Measurements from ENCODE around the gene STC2. TPM values are rescaled to one million over a fixed set of nuclear protein-coding genes. Genes with fewer than 3 reads are reported as not detected.

Gene STC2
- total and polyA plus RNA-seq, 7 experiments from 2014 or later, result 28.3 TPM; not detected in 6

GRCh38 chr5:173324115-173325001, 3.9 kb downstream of the STC2 start:
- Histone ChIP-seq H3K9me3 (ENCODE audit: control insufficient read depth in 2 of 3, low read length in 3 of 3) (no peaks in the 10 kb centered on the region), H3K27ac (ENCODE audit: low read depth, low read length) (no peak overlapping the region), H3K4me1 (ENCODE audit: control insufficient read depth in 2 of 2, insufficient read depth in 2 of 2, low read length in 2 of 2) (no peaks in the 10 kb centered on the region), H3K4me3 (ENCODE audit: low read length) (no peak overlapping the region), H3K36me3 (ENCODE audit: control insufficient read depth in 2 of 3, insufficient read depth in 3 of 3, low read length in 3 of 3) (no peaks in the 10 kb centered on the region), H3K27me3 (ENCODE audit: control insufficient read depth in 2 of 2, insufficient read depth in 2 of 2, low read length in 2 of 2) (peaks cover 0 to 8% of the 10 kb centered on the region in 2 donors)
- intact Hi-C loops (cut with micrococcal nuclease), result loop anchor here in 1 of 2 donors (5.0 to 10.0 kb wide), 3 partner anchors 552 to 1940 kb away; partner anchors contain the start of genes DUSP1, NPM1 and STK10
- peaks cover 10 to 44% (median 36%) of the 10 kb centered on the region in 7 donors for H3K4me1 Mint-ChIP-seq
- no peak for DNase-seq
- H3K36me3 Mint-ChIP-seq, result peaks cover 0 to 41% (median 0%) of the 10 kb centered on the region in 5 donors
- peak overlapping the region in 1 of 9 donors; percentile 74 for H3K27ac Mint-ChIP-seq
- peak overlapping the region in 7 of 10 donors; percentile 21 to 73 (median 48) for H3K4me3 Mint-ChIP-seq
- POLR2A ChIA-PET, result no interaction called here
- peaks cover 3 to 69% (median 57%) of the 10 kb centered on the region in 5 donors for H3K27me3 Mint-ChIP-seq
- no peak for ATAC-seq
- peaks cover 0 to 1% (median 0%) of the 10 kb centered on the region in 11 donors for H3K9me3 Mint-ChIP-seq
- CTCF ChIA-PET, result no interaction called here

GRCh38 chr5:173323799-173324114, 4.5 kb downstream of the STC2 start:
- H3K36me3 ChIP-seq (ENCODE audit: control insufficient read depth in 2 of 3, insufficient read depth in 3 of 3, low read length in 3 of 3), result no peaks in the 10 kb centered on the region
- CTCF ChIA-PET, result no interaction called here
- DNase-seq (no peak), ATAC-seq (no peak)
- intact Hi-C loops (cut with micrococcal nuclease), result loop anchor here in 1 of 2 donors (10.0 kb wide), 2 partner anchors 1139 to 1939 kb away; partner anchors contain the start of genes NPM1 and STK10
- POLR2A ChIA-PET, result no interaction called here
- no peak overlapping the region for H3K27ac ChIP-seq (ENCODE audit: low read depth, low read length)
- peaks cover 0 to 42% (median 0%) of the 10 kb centered on the region in 5 donors for H3K36me3 Mint-ChIP-seq
- no peak overlapping the region for H3K4me3 ChIP-seq (ENCODE audit: low read length)
- no peaks in the 10 kb centered on the region for H3K9me3 ChIP-seq (ENCODE audit: control insufficient read depth in 2 of 3, low read length in 3 of 3)
- H3K4me1 ChIP-seq (ENCODE audit: control insufficient read depth in 2 of 2, insufficient read depth in 2 of 2, low read length in 2 of 2), result no peaks in the 10 kb centered on the region
- peaks cover 0 to 8% of the 10 kb centered on the region in 2 donors for H3K27me3 ChIP-seq (ENCODE audit: control insufficient read depth in 2 of 2, insufficient read depth in 2 of 2, low read length in 2 of 2)
- H3K27me3 Mint-ChIP-seq, result peaks cover 3 to 69% (median 56%) of the 10 kb centered on the region in 5 donors
- H3K27ac Mint-ChIP-seq, result peak overlapping the region in 1 of 9 donors; percentile 74
- peaks cover 7 to 38% (median 30%) of the 10 kb centered on the region in 7 donors for H3K4me1 Mint-ChIP-seq
- peaks cover 0 to 1% (median 0%) of the 10 kb centered on the region in 11 donors for H3K9me3 Mint-ChIP-seq
- H3K4me3 Mint-ChIP-seq, result peak overlapping the region in 6 of 10 donors; percentile 29 to 73 (median 49)

- intact Hi-C loops (cut with micrococcal nuclease), result loop anchor here in 1 of 2 donors (10.0 kb wide), 2 partner anchors 1138 to 1938 kb away; partner anchors contain the start of genes NPM1 and STK10
- no peak for ATAC-seq
- no peak overlapping the region for H3K27ac Mint-ChIP-seq
- ChIA-PET POLR2A (no interaction called here), CTCF (no interaction called here)
- H3K27me3 Mint-ChIP-seq, result peaks cover 3 to 69% (median 56%) of the 10 kb centered on the region in 5 donors
- peaks cover 3 to 34% (median 25%) of the 10 kb centered on the region in 7 donors for H3K4me1 Mint-ChIP-seq
- H3K9me3 Mint-ChIP-seq, result peaks cover 0 to 1% (median 0%) of the 10 kb centered on the region in 11 donors
- H3K4me3 ChIP-seq (ENCODE audit: low read length), result no peak overlapping the region
- no peaks in the 10 kb centered on the region for H3K36me3 ChIP-seq (ENCODE audit: control insufficient read depth in 2 of 3, insufficient read depth in 3 of 3, low read length in 3 of 3)
- no peak overlapping the region for H3K27ac ChIP-seq (ENCODE audit: low read depth, low read length)
- H3K4me3 Mint-ChIP-seq, result no peak overlapping the region
- DNase-seq, result no peak
- H3K36me3 Mint-ChIP-seq, result peaks cover 0 to 41% (median 0%) of the 10 kb centered on the region in 5 donors
- no peaks in the 10 kb centered on the region for H3K9me3 ChIP-seq (ENCODE audit: control insufficient read depth in 2 of 3, low read length in 3 of 3)
- H3K27me3 ChIP-seq (ENCODE audit: control insufficient read depth in 2 of 2, insufficient read depth in 2 of 2, low read length in 2 of 2), result peaks cover 0 to 8% of the 10 kb centered on the region in 2 donors
- H3K4me1 ChIP-seq (ENCODE audit: control insufficient read depth in 2 of 2, insufficient read depth in 2 of 2, low read length in 2 of 2), result no peaks in the 10 kb centered on the region
Observed at GRCh38 chr5:173323106-173323798, 5.0 kb downstream of the STC2 start.

- peaks cover 3 to 78% (median 61%) of the 10 kb centered on the region in 5 donors for H3K27me3 Mint-ChIP-seq
- Histone ChIP-seq H3K27me3 (ENCODE audit: control insufficient read depth in 2 of 2, insufficient read depth in 2 of 2, low read length in 2 of 2) (peaks cover 0 to 8% of the 10 kb centered on the region in 2 donors), H3K4me3 (ENCODE audit: low read length) (no peak overlapping the region), H3K36me3 (ENCODE audit: control insufficient read depth in 2 of 3, insufficient read depth in 3 of 3, low read length in 3 of 3) (no peaks in the 10 kb centered on the region), H3K4me1 (ENCODE audit: control insufficient read depth in 2 of 2, insufficient read depth in 2 of 2, low read length in 2 of 2) (no peaks in the 10 kb centered on the region), H3K9me3 (ENCODE audit: control insufficient read depth in 2 of 3, low read length in 3 of 3) (no peaks in the 10 kb centered on the region), H3K27ac (ENCODE audit: low read depth, low read length) (no peak overlapping the region)
- CTCF ChIA-PET, result no interaction called here
- peaks cover 0 to 1% (median 0%) of the 10 kb centered on the region in 11 donors for H3K9me3 Mint-ChIP-seq
- ATAC-seq (no peak), DNase-seq (no peak)
- peaks cover 0 to 41% (median 0%) of the 10 kb centered on the region in 5 donors for H3K36me3 Mint-ChIP-seq
- POLR2A ChIA-PET, result no interaction called here
- intact Hi-C loops (cut with micrococcal nuclease), result loop anchor here in 1 of 2 donors (10.0 kb wide), 2 partner anchors 1137 to 1937 kb away; partner anchors contain the start of genes NPM1 and STK10
- H3K27ac Mint-ChIP-seq, result no peak overlapping the region
- H3K4me1 Mint-ChIP-seq, result peaks cover 0 to 40% (median 21%) of the 10 kb centered on the region in 7 donors
- no peak overlapping the region for H3K4me3 Mint-ChIP-seq
Observed at GRCh38 chr5:173321886-173322285, 6.3 kb downstream of the STC2 start.

DNA sequence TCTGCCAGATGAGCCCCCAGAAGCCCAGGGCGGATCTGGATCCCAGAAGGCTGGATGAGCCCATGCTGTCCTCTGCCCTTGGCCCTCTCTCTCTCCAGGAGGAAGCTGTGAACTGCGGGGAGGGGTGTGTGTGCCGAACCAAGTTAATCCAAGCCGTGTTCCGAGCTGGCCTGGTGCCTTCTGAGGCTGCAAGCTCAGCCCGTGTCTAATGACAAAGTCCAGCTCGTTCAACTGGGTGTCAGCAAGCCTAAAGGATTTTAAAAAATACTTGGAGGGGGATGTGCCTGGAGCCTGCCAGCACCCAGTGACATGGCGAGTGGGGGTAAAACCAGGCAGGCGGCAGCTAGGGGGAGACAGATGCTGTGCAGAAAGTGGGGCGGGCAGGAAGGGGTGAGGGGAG, 8.0 kb downstream of the STC2 start:
- Mint-ChIP-seq H3K27ac (no peak overlapping the region), H3K4me3 (no peak overlapping the region), H3K9me3 (peaks cover 0 to 2% (median 0%) of the 10 kb centered on the region in 11 donors), H3K27me3 (peaks cover 0 to 77% (median 54%) of the 10 kb centered on the region in 5 donors), H3K4me1 (peaks cover 0 to 27% (median 15%) of the 10 kb centered on the region in 7 donors), H3K36me3 (peaks cover 0 to 37% (median 0%) of the 10 kb centered on the region in 5 donors)
- no peaks in the 10 kb centered on the region for H3K9me3 ChIP-seq (ENCODE audit: control insufficient read depth in 2 of 3, low read length in 3 of 3)
- intact Hi-C loops (cut with micrococcal nuclease), result loop anchor here in 1 of 2 donors (10.0 kb wide), 2 partner anchors 1135 to 1935 kb away; partner anchors contain the start of genes NPM1 and STK10
- no peaks in the 10 kb centered on the region for H3K4me1 ChIP-seq (ENCODE audit: control insufficient read depth in 2 of 2, insufficient read depth in 2 of 2, low read length in 2 of 2)
- no peak overlapping the region for H3K27ac ChIP-seq (ENCODE audit: low read depth, low read length)
- CTCF ChIA-PET, result no interaction called here
- ATAC-seq (no peak), DNase-seq (no peak)
- no peaks in the 10 kb centered on the region for H3K36me3 ChIP-seq (ENCODE audit: control insufficient read depth in 2 of 3, insufficient read depth in 3 of 3, low read length in 3 of 3)
- peaks cover 0 to 6% of the 10 kb centered on the region in 2 donors for H3K27me3 ChIP-seq (ENCODE audit: control insufficient read depth in 2 of 2, insufficient read depth in 2 of 2, low read length in 2 of 2)
- no peak overlapping the region for H3K4me3 ChIP-seq (ENCODE audit: low read length)
- POLR2A ChIA-PET, result no interaction called here

- Histone ChIP-seq H3K27me3 (ENCODE audit: control insufficient read depth in 2 of 2, insufficient read depth in 2 of 2, low read length in 2 of 2) (no peaks in the 10 kb centered on the region), H3K4me1 (ENCODE audit: control insufficient read depth in 2 of 2, insufficient read depth in 2 of 2, low read length in 2 of 2) (no peaks in the 10 kb centered on the region), H3K27ac (ENCODE audit: low read depth, low read length) (no peak overlapping the region), H3K9me3 (ENCODE audit: control insufficient read depth in 2 of 3, low read length in 3 of 3) (no peaks in the 10 kb centered on the region), H3K36me3 (ENCODE audit: control insufficient read depth in 2 of 3, insufficient read depth in 3 of 3, low read length in 3 of 3) (no peaks in the 10 kb centered on the region), H3K4me3 (ENCODE audit: low read length) (no peak overlapping the region)
- CTCF ChIA-PET, result no interaction called here
- Mint-ChIP-seq H3K36me3 (peaks cover 0 to 32% (median 0%) of the 10 kb centered on the region in 5 donors), H3K27me3 (peaks cover 0 to 74% (median 54%) of the 10 kb centered on the region in 5 donors), H3K9me3 (peaks cover 0 to 2% (median 0%) of the 10 kb centered on the region in 11 donors), H3K27ac (no peak overlapping the region), H3K4me1 (peaks cover 0 to 21% (median 11%) of the 10 kb centered on the region in 7 donors), H3K4me3 (no peak overlapping the region)
- POLR2A ChIA-PET, result no interaction called here
- ATAC-seq, result no peak
- DNase-seq, result no peak
- intact Hi-C loops (cut with micrococcal nuclease), result loop anchor here in 1 of 2 donors (10.0 kb wide), 2 partner anchors 1135 to 1935 kb away; partner anchors contain the start of genes NPM1 and STK10
Observed at GRCh38 chr5:173319646-173320045, 8.6 kb downstream of the STC2 start.

Measured in naive thymus-derived CD4-positive, alpha-beta T cell (primary cell).